ENCODE data around the gene KCNG3.

KCNG3 gene

GRCh38 chr2:42429352-42429751, 64.4 kb downstream of the KCNG3 start:
- H3K4me3 ChIP-seq (ENCODE audit: low read depth, low read length), result no peak overlapping the region
- TF ChIP-seq CTCF (IDR thresholded peaks at IDR 0.05; ENCODE audit: low read depth, low read length), result no peak

- no peak overlapping the region for H3K4me3 ChIP-seq (ENCODE audit: low read depth, low read length)
- TF ChIP-seq CTCF (IDR thresholded peaks at IDR 0.05; ENCODE audit: low read depth, low read length), result no peak
Observed at GRCh38 chr2:42425697-42426096, 68.1 kb downstream of the KCNG3 start.

- no peak for TF ChIP-seq CTCF (IDR thresholded peaks at IDR 0.05; ENCODE audit: low read depth, low read length)
- no peak overlapping the region for H3K4me3 ChIP-seq (ENCODE audit: low read depth, low read length)
Observed at GRCh38 chr2:42424033-42424432, 69.7 kb downstream of the KCNG3 start.

DNA sequence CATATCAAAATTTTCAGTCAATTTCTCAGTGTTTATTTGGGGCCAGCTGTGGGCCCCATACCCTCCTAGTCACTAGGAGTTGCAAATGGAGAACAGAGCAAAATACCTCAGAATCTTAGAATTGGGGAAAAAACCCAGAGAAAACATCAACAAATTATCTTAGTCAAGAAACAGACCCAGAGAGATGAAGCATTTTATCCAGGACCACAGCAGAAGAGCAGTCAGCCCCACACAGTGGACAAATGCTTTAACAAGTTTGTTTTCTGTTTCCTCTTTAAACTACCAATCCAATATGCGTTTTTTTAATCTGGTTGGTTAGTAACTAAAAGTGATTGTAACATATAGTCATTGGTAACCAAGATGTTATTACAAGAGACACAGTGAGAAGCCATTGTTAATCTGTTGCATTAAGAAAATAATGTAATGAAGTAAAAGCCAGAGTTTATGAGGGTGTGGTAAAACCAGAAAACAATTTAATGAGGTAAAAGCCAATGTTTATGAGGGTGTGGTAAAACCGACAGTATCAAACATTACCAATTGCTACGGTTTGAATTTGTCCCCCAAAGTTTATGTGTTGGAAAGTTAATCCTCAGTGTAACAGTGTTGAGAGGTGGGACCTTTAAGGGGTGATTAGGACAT, 72.1 kb downstream of the KCNG3 start:
- no peak overlapping the region for H3K4me3 ChIP-seq (ENCODE audit: low read depth, low read length)
- TF ChIP-seq CTCF (IDR thresholded peaks at IDR 0.05; ENCODE audit: low read depth, low read length), result no peak

DNA sequence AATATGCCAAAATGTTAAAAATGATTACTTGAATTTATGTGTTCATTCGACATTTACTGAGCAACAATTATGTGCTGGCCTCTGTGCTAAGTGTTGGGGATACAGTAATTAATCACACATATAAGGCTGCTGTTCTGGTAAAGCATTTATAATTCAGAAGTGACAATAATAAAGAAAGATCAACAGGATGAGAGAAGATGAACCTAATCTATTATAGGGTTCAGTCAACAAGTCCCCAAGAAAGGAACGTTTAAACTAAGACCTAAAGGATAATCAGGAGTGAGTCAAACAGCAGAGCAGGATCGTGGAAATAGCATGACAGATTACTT, 72.7 kb downstream of the KCNG3 start:
- H3K4me3 ChIP-seq (ENCODE audit: low read depth, low read length), result no peak overlapping the region
- TF ChIP-seq CTCF (IDR thresholded peaks at IDR 0.05; ENCODE audit: low read depth, low read length), result no peak

DNA sequence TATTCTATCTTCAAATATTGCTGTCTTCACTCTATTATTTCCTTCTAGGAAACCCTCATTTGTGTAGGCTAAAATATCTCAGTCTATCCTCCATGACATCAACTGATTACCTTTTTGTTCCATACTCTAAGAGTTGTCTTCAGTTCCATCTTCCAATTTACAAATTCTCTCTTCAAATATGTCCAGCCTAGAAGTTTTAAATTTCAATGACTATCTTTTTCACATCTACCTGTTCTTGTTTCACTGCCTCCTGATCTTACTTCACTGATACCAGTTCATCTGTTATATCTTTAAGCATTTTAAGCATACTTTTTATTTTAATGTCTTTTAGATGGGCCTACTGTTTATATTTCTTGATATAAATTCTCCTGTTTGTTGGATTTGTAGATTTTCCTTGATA, 79.1 kb downstream of the KCNG3 start:
- no peak overlapping the region for H3K4me3 ChIP-seq (ENCODE audit: low read depth, low read length)
- no peak for TF ChIP-seq CTCF (IDR thresholded peaks at IDR 0.05; ENCODE audit: low read depth, low read length)

DNA sequence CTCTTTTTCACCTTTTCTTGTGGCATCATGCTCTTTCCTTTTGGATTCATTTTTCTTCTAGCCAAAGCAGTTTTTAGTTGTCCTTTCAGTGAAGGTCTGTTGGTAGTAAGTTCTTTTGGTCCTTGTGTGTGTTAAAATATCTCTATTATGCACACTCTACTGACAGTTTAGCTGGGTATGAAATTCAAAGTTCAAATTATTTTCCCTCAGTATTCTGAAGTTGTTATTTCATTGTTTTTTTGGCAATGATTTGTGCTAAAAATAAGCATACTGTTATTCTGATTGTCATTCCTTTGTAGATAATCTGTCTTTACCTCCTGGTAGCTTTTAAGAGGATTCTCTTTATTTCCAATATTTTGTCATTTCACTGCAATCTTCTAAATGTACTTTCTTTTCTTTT, 79.6 kb downstream of the KCNG3 start:
- H3K4me3 ChIP-seq (ENCODE audit: low read depth, low read length), result no peak overlapping the region
- no peak for TF ChIP-seq CTCF (IDR thresholded peaks at IDR 0.05; ENCODE audit: low read depth, low read length)
